PC-9 (cell line): Measurements from ENCODE around the gene ING4.

ENCODE experiments used
- EZH2 ChIP-seq: fragments of 200-600 bp; sonication (generic); IDR thresholded peaks from 2 replicates; pipeline ENCODE4 v1.8.0; 2017; ENCODE audit warnings: antibody characterized with exemption, low read depth
- TF ChIP-seq, protein P1 (sequence below): fragments of 200-600 bp; sonication (generic); conservative IDR thresholded peaks from 2 replicates; pipeline ENCODE4 v1.6.1; 2017; ENCODE audit warnings: mixed run types, antibody characterized with exemption, mild to moderate bottlenecking, moderate library complexity

DNA sequence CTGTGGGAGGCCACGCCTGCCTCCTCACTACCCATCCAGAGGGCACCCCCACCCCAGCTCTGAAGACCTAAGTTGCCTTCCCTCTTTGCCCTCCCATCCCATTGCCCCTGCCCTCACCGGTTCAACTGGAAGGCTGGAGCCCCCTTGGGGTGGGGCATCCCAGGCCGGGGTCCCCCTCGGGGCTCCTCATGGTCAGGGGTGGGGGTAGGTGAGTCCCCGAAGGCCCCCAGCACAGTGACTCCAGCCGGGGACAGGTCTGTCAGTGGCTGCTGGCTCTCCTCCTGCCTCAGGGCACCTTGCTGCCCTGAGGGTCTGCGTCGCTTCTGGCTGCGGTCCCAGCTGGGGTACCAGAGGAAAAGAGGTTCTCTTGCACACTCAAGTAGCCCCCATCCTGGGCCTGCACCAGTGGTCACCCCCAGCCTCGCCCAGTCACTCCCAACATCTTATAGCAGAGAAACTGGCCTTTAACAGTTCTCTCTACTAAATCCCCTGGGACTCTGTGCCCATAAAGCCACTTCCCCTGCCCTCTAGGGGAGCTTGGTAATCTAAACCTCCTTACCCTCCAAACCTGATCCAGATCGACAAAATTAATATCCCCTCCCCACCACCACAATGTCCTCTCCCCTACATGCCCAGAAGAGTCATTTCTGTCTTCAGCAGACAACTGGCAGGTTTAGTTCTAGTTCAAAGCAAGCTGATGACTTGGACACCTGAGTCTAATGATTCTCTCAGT lies 32.6 kb upstream of the ING4 start:
- TF ChIP-seq, protein P1, sequence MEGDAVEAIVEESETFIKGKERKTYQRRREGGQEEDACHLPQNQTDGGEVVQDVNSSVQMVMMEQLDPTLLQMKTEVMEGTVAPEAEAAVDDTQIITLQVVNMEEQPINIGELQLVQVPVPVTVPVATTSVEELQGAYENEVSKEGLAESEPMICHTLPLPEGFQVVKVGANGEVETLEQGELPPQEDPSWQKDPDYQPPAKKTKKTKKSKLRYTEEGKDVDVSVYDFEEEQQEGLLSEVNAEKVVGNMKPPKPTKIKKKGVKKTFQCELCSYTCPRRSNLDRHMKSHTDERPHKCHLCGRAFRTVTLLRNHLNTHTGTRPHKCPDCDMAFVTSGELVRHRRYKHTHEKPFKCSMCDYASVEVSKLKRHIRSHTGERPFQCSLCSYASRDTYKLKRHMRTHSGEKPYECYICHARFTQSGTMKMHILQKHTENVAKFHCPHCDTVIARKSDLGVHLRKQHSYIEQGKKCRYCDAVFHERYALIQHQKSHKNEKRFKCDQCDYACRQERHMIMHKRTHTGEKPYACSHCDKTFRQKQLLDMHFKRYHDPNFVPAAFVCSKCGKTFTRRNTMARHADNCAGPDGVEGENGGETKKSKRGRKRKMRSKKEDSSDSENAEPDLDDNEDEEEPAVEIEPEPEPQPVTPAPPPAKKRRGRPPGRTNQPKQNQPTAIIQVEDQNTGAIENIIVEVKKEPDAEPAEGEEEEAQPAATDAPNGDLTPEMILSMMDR: no peak
- TF ChIP-seq EZH2: no peak
